ENCODE results near the gene CUBN. TPM values are rescaled to one million over a fixed set of nuclear protein-coding genes. Genes with fewer than 3 reads are reported as not detected.

CUBN gene
- total RNA-seq, 1 donor = 1.1 TPM

GRCh38 chr10:16938952-16939351 is 190.7 kb downstream of the CUBN start:
- TF ChIP-seq CTCF (IDR thresholded peaks at IDR 0.05; ENCODE audit: extremely low read depth, low read depth, low read length) = no peak
- no peak for DNase-seq (ENCODE audit: insufficient read length, low spot score, missing footprints)

DNA sequence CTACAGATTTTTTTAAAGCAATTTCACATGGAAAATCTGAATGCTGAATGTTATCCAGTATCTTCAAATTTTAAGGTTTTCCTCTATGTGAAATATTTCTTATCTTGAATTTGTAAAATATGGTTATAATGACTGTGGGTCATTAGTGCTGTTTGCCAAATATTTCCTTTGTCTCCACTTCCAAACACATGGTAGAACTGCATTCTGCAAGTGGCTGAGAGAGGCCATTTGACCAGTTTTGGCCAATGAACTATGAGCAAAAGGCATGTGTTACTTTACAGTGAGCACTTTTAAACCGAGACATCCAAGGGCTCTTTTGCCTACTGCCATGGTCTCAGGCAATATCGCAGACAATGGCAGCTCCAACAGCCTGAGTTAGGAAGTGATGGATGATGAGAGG is 195.2 kb downstream of the CUBN start:
- DNase-seq (ENCODE audit: insufficient read length, low spot score, missing footprints) = no peak
- no peak for TF ChIP-seq CTCF (IDR thresholded peaks at IDR 0.05; ENCODE audit: extremely low read depth, low read depth, low read length)
- H3K36me3 ChIP-seq (ENCODE audit: insufficient read depth, low read length) = no peaks in the 10 kb centered on the region
- no peaks in the 10 kb centered on the region for H3K9me3 ChIP-seq (ENCODE audit: low read depth, low read length)
- no peak overlapping the region for H2AFZ ChIP-seq (ENCODE audit: low read length)
- H4K20me1 ChIP-seq (ENCODE audit: insufficient read depth, low read length) = no peaks in the 10 kb centered on the region
- H3K4me1 ChIP-seq (ENCODE audit: insufficient read depth, low read length) = no peaks in the 10 kb centered on the region
- H3K27ac ChIP-seq (ENCODE audit: low read depth, low read length) = no peak overlapping the region
- no peaks in the 10 kb centered on the region for H3K27me3 ChIP-seq (ENCODE audit: insufficient read depth, low read length)
- no peaks in the 10 kb centered on the region for H3K79me2 ChIP-seq (ENCODE audit: insufficient read depth, low read length)
- H3K4me3 ChIP-seq (ENCODE audit: insufficient read depth, low read length) = no peak overlapping the region
- H3K4me2 ChIP-seq (ENCODE audit: insufficient read depth, low read length) = no peak overlapping the region

More at GRCh38 chr10:16938952-16939351, 190.7 kb downstream of the CUBN start:
- no peak overlapping the region for H3K4me2 ChIP-seq (ENCODE audit: insufficient read depth, low read length)
- no peak overlapping the region for H3K27ac ChIP-seq (ENCODE audit: low read depth, low read length)
- no peaks in the 10 kb centered on the region for H3K36me3 ChIP-seq (ENCODE audit: insufficient read depth, low read length)
- no peaks in the 10 kb centered on the region for H3K9me3 ChIP-seq (ENCODE audit: low read depth, low read length)
- peak overlapping the region; percentile 19 for H2AFZ ChIP-seq (ENCODE audit: low read length)
- H3K27me3 ChIP-seq (ENCODE audit: insufficient read depth, low read length) = no peaks in the 10 kb centered on the region
- peaks cover 16% of the 10 kb centered on the region for H3K4me1 ChIP-seq (ENCODE audit: insufficient read depth, low read length)
- no peak overlapping the region for H3K4me3 ChIP-seq (ENCODE audit: insufficient read depth, low read length)
- no peaks in the 10 kb centered on the region for H4K20me1 ChIP-seq (ENCODE audit: insufficient read depth, low read length)
- no peaks in the 10 kb centered on the region for H3K79me2 ChIP-seq (ENCODE audit: insufficient read depth, low read length)

- no peak for DNase-seq (ENCODE audit: insufficient read length, low spot score, missing footprints)
- no peaks in the 10 kb centered on the region for H4K20me1 ChIP-seq (ENCODE audit: insufficient read depth, low read length)
- no peak for TF ChIP-seq CTCF (IDR thresholded peaks at IDR 0.05; ENCODE audit: extremely low read depth, low read depth, low read length)
- H3K27me3 ChIP-seq (ENCODE audit: insufficient read depth, low read length) = no peaks in the 10 kb centered on the region
- no peaks in the 10 kb centered on the region for H3K9me3 ChIP-seq (ENCODE audit: low read depth, low read length)
- H3K4me1 ChIP-seq (ENCODE audit: insufficient read depth, low read length) = no peaks in the 10 kb centered on the region
- H3K27ac ChIP-seq (ENCODE audit: low read depth, low read length) = no peak overlapping the region
- no peaks in the 10 kb centered on the region for H3K79me2 ChIP-seq (ENCODE audit: insufficient read depth, low read length)
- H2AFZ ChIP-seq (ENCODE audit: low read length) = peak overlapping the region; percentile 24
- no peaks in the 10 kb centered on the region for H3K36me3 ChIP-seq (ENCODE audit: insufficient read depth, low read length)
- no peak overlapping the region for H3K4me2 ChIP-seq (ENCODE audit: insufficient read depth, low read length)
- H3K4me3 ChIP-seq (ENCODE audit: insufficient read depth, low read length) = no peak overlapping the region
Observed at GRCh38 chr10:16933783-16934182, 195.8 kb downstream of the CUBN start.

GRCh38 chr10:16931930-16932329 is 197.7 kb downstream of the CUBN start:
- Histone ChIP-seq H3K4me1 (ENCODE audit: insufficient read depth, low read length) (no peaks in the 10 kb centered on the region), H3K36me3 (ENCODE audit: insufficient read depth, low read length) (no peaks in the 10 kb centered on the region), H3K4me2 (ENCODE audit: insufficient read depth, low read length) (no peak overlapping the region)

More at GRCh38 chr10:16931930-16932329, 197.7 kb downstream of the CUBN start:
- no peaks in the 10 kb centered on the region for H3K9me3 ChIP-seq (ENCODE audit: low read depth, low read length)
- no peaks in the 10 kb centered on the region for H4K20me1 ChIP-seq (ENCODE audit: insufficient read depth, low read length)
- no peak overlapping the region for H3K4me3 ChIP-seq (ENCODE audit: insufficient read depth, low read length)
- H3K79me2 ChIP-seq (ENCODE audit: insufficient read depth, low read length) = no peaks in the 10 kb centered on the region
- TF ChIP-seq CTCF (IDR thresholded peaks at IDR 0.05; ENCODE audit: extremely low read depth, low read depth, low read length) = no peak
- no peak overlapping the region for H3K27ac ChIP-seq (ENCODE audit: low read depth, low read length)
- no peak overlapping the region for H2AFZ ChIP-seq (ENCODE audit: low read length)
- DNase-seq (ENCODE audit: insufficient read length, low spot score, missing footprints) = no peak
- H3K27me3 ChIP-seq (ENCODE audit: insufficient read depth, low read length) = no peaks in the 10 kb centered on the region
